AG09309 (cell line): ENCODE results near the gene ARHGEF17.

Experiments
- DNase-seq: peaks from one replicate; pipeline ENCODE4 v3.0.0-alpha.2; 2010; ENCODE audit warnings: low read depth
- H3K4me3 ChIP-seq: 2 replicates; pipeline ENCODE4 v1.5.1; 2011; ENCODE audit warnings: mild to moderate bottlenecking, low read depth, low read length, moderate library complexity; ENCODE audit not compliant: control insufficient read depth
- CTCF ChIP-seq: IDR thresholded peaks from 2 replicates; pipeline ENCODE4 v1.5.1; 2011; ENCODE audit warnings: mild to moderate bottlenecking, low read depth, low read length, inconsistent platforms; ENCODE audit not compliant: insufficient read depth, control insufficient read depth; ENCODE audit errors: missing control alignments

Gene ARHGEF17

GRCh38 chr11:73388265-73389133 lies 80.4 kb downstream of the ARHGEF17 start:
- DNase-seq = no peak
- no peak for TF ChIP-seq CTCF
- no peak overlapping the region for H3K4me3 ChIP-seq

GRCh38 chr11:73389134-73389525 lies 81.1 kb downstream of the ARHGEF17 start:
- TF ChIP-seq CTCF = no peak
- no peak for DNase-seq
- H3K4me3 ChIP-seq = no peak overlapping the region

GRCh38 chr11:73389916-73390315 lies 81.8 kb downstream of the ARHGEF17 start:
- TF ChIP-seq CTCF = no peak
- DNase-seq = no peak

GRCh38 chr11:73390601-73391565 lies 82.8 kb downstream of the ARHGEF17 start:
- TF ChIP-seq CTCF = no peak
- DNase-seq = no peak
- H3K4me3 ChIP-seq = no peak overlapping the region

More at GRCh38 chr11:73389916-73390315, 81.8 kb downstream of the ARHGEF17 start:
- H3K4me3 ChIP-seq = no peak overlapping the region

- no peak overlapping the region for H3K4me3 ChIP-seq
- DNase-seq = no peak
- TF ChIP-seq CTCF = no peak
These were observed 83.6 kb downstream of the ARHGEF17 start for GRCh38 chr11:73391665-73392064.
